Cortex of kidney (tissue), 1 donor: ENCODE measurements around the gene CPLX3.

Source experiments
- DNase-seq: peaks from one replicate; lab custom pipeline; 2025; lab: John Stamatoyannopoulos, UW

The CPLX3 gene

GRCh38 chr15:74845208-74845568 lies 18.8 kb downstream of the CPLX3 start:
- no peak for DNase-seq

DNA sequence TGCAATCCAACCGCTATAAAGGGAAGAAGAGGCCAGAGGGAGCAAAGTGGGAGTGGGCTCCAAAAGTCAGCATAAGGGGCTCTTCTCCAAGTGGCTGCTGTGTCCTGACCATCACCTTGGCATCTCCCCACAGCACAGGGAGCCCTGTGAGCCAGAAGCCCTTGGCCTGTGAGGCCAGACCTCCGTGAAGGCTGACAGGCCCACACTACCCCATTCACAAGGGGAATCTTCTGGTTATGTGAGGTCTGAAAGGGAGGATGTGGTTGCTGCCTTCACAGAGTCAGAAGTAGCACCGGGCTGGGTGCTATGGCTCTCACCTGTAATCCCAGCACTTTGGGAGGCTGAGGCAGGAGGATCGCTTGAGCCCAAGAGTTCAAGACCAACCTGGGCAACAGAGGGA lies 19.2 kb downstream of the CPLX3 start:
- no peak for DNase-seq

GRCh38 chr15:74847432-74847831 lies 21.0 kb downstream of the CPLX3 start:
- no peak for DNase-seq

DNA sequence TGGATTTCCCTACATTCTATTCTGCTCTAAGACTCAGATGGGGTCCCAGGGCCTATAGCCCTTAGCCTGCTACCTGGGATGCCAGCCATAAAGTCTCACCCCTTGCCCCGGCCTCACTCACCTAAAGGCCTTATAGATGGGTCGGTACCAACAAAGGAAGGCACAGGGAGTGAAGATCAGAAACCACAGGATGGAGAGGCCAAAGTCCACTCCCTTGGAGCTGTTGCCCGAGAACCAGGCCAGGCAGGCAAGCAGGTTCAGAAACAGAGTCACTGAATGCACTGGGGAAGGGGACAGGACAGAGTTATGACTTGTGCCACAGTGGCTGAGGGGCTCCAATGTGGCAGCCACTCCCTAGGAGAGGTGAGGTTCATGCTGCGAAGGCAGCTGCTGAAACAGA lies 24.0 kb downstream of the CPLX3 start:
- no peak for DNase-seq

- no peak for DNase-seq
These were observed 25.5 kb downstream of the CPLX3 start for GRCh38 chr15:74851960-74852359.

- DNase-seq = no peak
These were observed 28.1 kb downstream of the CPLX3 start for GRCh38 chr15:74854453-74855022.

DNA sequence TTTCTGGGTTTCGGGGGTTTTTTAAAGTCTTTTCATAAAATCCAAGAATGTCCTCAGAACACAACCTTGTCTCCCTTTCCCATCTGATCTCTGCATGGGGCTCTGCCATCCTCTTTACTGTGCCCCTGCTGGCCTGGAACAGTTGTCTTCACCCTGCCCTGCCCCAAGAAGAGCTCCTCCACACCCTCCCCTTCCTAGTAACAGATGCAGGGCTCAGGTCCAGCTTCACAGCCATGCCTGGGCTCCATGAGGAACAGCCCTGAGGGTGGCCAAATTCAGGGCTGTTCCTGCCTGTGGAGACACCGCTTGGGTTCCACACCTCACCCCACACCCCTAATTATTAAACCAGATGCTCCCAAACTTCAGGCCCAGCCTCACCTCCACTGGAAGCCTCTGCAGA lies 29.4 kb downstream of the CPLX3 start:
- no peak for DNase-seq

DNA sequence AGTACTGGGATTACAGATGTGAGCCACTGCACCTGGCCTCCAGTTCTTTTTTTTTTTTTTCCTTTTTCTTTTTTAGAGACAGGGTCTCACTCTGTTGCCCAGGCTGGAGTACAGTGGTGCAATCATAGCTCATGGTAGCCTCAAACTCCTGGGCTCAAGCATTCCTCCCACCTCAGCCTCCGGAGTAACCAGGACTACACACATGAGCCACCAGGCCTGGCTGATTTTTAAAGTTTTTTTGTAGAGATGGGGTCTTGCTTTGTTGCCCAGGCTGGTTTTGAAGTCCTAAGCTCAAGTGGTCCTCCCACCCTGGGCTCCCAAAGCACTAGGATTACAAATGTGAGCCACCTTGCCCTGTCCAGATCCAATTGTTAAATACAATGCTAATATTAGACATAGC lies 30.1 kb downstream of the CPLX3 start:
- DNase-seq = no peak

- DNase-seq = no peak
These were observed 30.7 kb downstream of the CPLX3 start for GRCh38 chr15:74857082-74857655.

DNA sequence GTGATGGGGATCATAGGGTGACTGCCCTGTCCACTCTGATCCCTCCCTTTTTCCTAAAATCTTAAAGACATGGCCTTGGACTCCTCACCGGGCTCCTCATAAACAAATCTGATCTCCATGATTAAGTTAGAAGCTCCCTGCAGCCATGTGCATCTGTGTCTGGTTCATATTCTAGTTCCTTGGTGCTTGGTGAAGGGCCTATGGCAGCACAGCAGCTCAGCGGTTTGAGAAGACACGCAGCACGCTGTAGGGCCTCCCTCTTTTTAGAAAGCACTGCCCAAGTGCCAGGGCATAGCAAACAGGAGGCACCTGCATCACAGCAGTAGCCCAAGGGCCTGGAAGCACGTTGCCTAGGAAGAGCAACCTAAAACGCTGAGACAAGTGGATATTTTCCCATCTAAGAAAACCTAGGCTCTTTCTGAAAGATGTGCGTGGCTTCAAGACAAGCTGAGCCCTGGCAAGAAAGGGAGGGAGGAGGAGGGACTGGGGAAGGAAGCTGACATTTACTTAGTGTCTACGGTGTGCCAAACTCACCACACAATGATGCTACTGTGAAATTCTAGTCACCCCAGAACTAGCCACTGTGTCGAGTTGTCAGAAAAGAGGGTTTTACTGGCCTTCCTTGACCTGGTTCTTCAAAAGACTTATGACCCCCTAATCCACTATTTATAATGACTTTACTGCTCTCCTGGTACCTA lies 31.4 kb downstream of the CPLX3 start:
- no peak for DNase-seq

GRCh38 chr15:74858369-74858740 lies 31.9 kb downstream of the CPLX3 start:
- no peak for DNase-seq

- no peak for DNase-seq
These were observed 37.0 kb downstream of the CPLX3 start for GRCh38 chr15:74863239-74864056.

- no peak for DNase-seq
These were observed 37.9 kb downstream of the CPLX3 start for GRCh38 chr15:74864296-74864695.

DNA sequence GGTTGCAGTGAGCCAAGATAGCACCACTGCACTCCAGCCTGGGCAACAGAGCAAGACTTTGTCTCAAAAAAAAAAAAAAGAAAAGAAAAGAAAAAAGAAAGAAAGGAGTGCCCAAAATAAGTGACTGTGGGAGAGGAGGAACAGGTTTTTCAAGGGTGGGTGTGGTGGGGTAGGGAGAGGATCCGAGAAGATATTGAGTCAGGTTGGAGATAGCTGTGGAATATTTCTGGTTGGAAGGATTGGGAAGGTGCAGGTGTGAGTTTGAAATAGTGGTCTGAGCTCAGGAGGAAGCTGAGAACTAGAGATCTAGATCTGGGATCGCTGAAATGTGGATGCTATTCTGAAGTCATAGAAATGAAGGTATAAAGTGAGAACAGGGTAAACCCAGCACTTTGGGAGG lies 38.9 kb downstream of the CPLX3 start:
- DNase-seq = no peak

- DNase-seq = no peak
These were observed 39.7 kb downstream of the CPLX3 start for GRCh38 chr15:74866090-74866489.

- no peak for DNase-seq
These were observed 41.1 kb downstream of the CPLX3 start for GRCh38 chr15:74867466-74868038.

GRCh38 chr15:74868059-74868458 lies 41.6 kb downstream of the CPLX3 start:
- DNase-seq = no peak

DNA sequence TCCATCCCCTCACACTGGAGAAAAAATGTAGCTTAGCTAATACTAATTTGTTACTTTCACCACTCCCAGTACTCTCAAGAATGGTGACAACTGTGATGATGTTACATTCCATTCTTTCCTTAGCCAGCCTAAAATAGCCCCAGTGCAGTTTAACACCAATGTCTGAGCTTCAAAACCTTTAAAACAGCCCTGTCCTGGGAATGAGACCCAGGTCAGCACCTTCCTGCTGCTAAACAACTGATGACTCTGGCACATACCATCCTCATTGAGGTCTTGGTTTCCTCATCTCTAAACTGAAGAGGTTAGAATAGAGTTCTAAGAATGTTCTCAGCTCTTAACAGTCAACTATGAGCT lies 42.9 kb downstream of the CPLX3 start:
- DNase-seq = no peak

DNA sequence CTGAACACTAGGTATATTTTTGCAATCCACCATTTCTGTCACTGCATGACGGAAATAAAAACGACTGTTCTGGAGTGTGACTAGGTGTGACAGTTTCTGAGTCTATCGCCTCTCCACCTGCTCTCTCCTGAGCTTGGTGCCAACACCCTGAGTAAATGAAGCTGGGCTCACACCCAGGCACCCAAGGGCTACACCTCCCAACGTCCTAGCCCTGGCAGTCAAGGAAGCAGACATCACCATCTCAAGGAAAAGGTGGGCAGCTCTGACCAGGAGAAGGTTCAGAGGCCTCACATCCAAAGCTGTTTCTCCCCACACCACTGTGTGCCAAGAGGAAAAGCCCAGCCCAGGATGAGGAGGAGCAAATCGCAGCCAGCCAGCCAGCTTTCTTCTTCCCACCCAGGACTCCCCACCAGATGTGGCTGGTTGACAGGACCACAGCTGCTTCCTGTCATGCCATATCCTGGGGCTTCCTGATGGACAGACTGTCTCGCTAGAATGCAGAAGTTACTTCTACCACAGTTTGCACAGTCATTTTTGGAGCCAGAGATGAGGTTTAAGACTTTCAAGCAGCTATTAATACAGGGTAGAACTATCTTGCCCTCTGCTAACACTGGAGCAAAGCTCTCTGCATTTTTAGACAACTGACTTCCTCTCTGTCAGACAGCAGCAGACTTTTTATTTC lies 43.4 kb downstream of the CPLX3 start:
- DNase-seq = no peak

DNA sequence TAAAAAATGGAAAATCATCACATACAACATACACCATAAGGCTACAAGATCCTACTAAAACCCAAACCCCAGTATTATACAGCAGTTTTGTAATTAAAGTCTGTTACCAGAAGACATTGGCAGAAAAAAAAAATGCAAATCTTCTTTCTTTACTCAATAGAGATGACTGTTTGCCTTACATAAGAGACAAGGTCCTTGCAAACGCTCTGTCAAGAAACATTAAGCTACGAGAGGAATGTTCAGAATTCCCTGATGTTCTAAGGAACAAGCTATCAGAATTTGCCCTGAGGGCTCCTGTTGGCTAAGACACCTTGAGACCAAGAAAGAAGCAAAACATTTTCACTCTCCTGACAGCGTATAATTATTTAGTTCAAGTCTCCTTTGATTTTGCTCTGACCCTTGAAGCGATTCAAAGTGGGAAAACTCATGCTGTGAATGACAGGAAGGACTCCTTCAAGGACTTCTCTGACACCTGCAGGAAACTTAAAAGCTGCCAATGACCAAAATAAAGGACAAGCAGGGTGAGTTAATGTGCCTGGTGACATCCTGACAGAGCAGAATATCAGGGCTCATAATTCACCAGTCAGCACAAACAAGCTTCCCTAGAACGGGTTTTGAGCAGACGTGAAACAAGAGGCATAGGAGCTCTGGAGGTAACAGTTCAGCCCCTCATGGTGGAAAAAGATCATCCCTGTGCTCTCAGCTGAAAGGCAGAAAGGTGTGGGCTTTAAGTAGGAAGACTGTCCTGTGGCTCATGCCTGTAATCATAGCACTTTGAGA lies 44.2 kb downstream of the CPLX3 start:
- DNase-seq = no peak

DNA sequence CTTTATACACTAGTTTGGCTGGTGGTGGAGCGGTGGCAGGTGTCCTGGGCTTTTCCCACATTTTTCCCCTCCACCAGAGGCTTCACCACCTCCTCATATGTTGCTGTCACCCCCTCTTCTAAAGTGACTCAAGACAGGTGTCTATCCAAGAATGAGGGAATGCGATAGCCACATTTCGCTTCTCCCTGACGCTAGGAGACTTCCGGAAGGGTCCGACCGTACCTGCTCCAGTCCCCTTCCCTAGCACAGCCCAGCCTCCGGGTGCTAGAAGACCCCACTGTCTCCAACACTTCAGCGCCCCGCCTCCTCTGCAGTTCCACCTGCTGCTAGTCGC lies 46.2 kb downstream of the CPLX3 start:
- DNase-seq = no peak
